Measurements from ENCODE around the gene NEK4. TPM values are rescaled to one million over a fixed set of nuclear protein-coding genes. Genes with fewer than 3 reads are reported as not detected.

NEK4 gene
- total RNA-seq, 1 experiment from 2014 or later: 36.2 TPM

Other genes starting within 250 kb of the NEK4 start
- 125 TPM for gene NT5DC2, start 237.1 kb downstream of the NEK4 start, total RNA-seq (2021; ENCODE audit: unreplicated experiment)
- gene UQCC5, start 234.3 kb downstream of the NEK4 start, total RNA-seq (2021; ENCODE audit: unreplicated experiment): 14.1 TPM
- gene PBRM1, start 85.0 kb downstream of the NEK4 start, total RNA-seq (2021; ENCODE audit: unreplicated experiment): 40.0 TPM
- 205 TPM for gene GNL3, start 84.9 kb downstream of the NEK4 start, total RNA-seq (2021; ENCODE audit: unreplicated experiment)
- 42.1 TPM for gene GLT8D1, start 65.1 kb downstream of the NEK4 start, total RNA-seq (2021; ENCODE audit: unreplicated experiment)
- gene SPCS1, start 64.8 kb downstream of the NEK4 start, total RNA-seq (2021; ENCODE audit: unreplicated experiment): 124 TPM
- gene ITIH1, start 6.7 kb upstream of the NEK4 start, total RNA-seq (2021; ENCODE audit: unreplicated experiment): 0.37 TPM
- gene ITIH3, start 23.9 kb upstream of the NEK4 start, total RNA-seq (2021; ENCODE audit: unreplicated experiment): 0.44 TPM
- gene ITIH4, start 59.7 kb upstream of the NEK4 start, total RNA-seq (2021; ENCODE audit: unreplicated experiment): 4.1 TPM
- 0.44 TPM for gene MUSTN1, start 64.1 kb upstream of the NEK4 start, total RNA-seq (2021; ENCODE audit: unreplicated experiment)
- gene STIMATE, start 126.6 kb upstream of the NEK4 start, total RNA-seq (2021; ENCODE audit: unreplicated experiment): 20.2 TPM